Cardiac septum (tissue), 1 donor: ENCODE data around the gene GARIN5A. TPM values are rescaled to one million over a fixed set of nuclear protein-coding genes. Genes with fewer than 3 reads are reported as not detected.

Experiments
- DNase-seq: peaks from one replicate; pipeline ENCODE4 v3.0.0-alpha.2; 2020; ENCODE audit warnings: low spot score
- intact Hi-C: fragments of 100-400 bp; cut with DNase I; formaldehyde crosslinking; loops from one replicate; pipeline ENCODE4 v1.14.0; 2022
- total RNA-seq: library from RNA; stranded (reverse); fragmentation: NEBNext Ultra II Directional; extraction: Animal tissue kit (Norgen Biotek cat#: 25700); gene quantifications from one replicate; pipeline ENCODE4 v1.2.1, GENCODE V29; 2021
- donor health status: DM: no; HTN: no; CAD: no.

The GARIN5A gene
- total RNA-seq, 1 donor from 2014 or later = 1.1 TPM

DNA sequence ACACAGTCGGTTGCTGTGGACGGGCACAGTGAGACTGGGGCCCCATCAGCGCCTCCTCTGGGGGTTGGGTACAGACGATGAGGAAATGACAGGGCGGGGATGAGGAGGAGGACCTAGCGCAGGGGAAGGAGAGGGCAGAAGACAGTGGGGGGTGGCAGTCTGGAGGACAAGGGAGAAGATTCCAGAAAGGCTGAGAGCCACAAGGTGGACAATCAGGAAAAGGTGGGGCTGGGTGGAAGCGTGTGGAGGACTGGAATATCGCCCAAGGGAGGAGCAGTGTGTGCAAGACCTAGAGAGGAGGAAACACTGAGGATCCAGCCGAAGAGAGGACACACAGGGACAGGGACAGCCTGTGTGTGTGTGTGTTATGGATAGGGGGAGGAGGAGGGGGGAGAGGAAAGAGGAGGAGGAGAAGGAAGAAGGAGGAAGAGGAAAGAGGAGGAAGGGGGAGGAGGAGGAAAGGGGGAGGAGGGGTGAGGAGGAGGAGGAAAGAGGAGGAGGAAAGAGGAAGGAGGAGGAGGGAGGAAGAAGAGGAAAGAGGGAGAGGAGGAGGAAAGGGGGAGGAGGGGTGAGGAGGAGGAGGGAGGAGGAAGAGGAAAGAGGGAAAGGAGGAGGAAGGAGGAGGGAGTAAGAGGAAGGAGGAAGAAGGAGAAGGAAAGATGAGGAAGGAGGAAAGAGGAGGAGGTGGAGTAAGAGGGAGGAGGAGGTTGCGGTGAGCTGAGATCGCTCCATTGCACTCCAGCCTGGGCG lies 15.8 kb upstream of the GARIN5A start:
- DNase-seq = no peak
- intact Hi-C loops = no loop called here

DNA sequence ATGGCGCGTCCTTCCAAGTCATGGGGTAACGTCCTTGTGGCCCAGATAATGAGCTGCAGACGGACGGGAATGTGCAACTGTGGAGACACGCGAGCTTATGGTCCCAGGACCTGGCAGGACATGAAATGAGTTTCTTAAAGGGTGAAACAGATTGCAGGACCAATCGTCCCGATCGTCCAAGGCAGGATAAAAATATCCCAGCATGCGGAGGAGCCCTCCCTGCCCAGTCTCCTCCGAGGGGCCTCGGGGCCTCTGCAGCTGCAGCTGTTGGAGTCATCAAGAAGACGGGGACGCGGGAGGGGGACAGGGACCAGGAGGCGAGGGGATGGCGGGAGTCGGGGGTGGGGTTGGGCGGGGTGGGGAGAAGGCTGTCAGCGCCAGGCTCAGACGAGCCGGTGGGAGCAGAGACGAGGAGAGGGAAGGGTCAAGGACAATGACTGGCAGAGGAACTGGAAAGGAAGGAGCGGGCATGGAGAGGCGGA lies 14.4 kb upstream of the GARIN5A start:
- no peak for DNase-seq
- intact Hi-C loops = no loop called here

DNA sequence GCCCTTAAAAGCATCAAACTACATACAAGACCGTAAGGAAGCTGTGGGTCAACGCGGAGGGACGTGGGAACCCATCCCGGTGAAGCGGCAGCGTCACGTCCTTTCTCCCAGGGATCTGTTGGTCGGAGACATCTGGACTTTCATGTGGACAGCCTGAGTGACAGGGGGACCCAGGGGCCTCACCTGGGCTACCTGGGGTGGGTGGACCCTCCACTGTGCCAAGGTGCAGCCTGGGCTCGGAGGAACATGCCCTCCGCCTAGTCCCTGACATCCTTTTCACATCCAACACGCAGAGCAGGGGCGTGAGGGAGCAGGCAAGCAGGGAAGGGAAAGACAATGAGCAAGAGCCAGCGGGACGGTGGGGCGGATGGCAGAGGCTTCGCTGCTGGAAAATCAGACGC lies 13.8 kb upstream of the GARIN5A start:
- intact Hi-C loops = no loop called here
- DNase-seq = no peak

DNA sequence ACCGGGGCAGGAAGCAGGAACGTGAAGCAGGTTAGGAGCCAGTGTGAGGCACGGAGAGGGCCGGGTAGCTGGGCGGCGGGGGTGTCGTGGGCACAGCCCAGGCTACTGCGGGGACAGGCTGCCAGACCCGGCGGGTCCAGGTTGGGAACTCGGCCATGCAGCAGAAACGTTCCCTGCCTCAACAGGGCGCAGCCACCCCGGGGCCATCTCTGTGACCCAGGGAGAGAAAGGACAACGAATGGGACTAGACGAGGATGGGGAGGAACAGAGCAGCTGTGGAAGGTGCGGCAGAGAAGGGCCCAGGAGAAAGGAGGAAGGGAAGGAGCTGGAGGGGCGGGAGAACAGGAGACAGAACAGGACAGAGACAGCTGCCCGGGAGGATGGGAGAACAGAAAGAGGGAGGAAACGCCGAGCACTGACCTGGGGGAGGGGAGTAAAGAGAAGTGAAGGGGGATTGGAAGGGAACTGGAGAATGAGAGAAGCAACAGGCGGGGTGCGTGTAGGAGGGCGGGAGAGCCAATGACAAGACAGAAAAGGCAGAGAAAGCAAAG lies 12.9 kb upstream of the GARIN5A start:
- intact Hi-C loops = no loop called here
- no peak for DNase-seq

DNA sequence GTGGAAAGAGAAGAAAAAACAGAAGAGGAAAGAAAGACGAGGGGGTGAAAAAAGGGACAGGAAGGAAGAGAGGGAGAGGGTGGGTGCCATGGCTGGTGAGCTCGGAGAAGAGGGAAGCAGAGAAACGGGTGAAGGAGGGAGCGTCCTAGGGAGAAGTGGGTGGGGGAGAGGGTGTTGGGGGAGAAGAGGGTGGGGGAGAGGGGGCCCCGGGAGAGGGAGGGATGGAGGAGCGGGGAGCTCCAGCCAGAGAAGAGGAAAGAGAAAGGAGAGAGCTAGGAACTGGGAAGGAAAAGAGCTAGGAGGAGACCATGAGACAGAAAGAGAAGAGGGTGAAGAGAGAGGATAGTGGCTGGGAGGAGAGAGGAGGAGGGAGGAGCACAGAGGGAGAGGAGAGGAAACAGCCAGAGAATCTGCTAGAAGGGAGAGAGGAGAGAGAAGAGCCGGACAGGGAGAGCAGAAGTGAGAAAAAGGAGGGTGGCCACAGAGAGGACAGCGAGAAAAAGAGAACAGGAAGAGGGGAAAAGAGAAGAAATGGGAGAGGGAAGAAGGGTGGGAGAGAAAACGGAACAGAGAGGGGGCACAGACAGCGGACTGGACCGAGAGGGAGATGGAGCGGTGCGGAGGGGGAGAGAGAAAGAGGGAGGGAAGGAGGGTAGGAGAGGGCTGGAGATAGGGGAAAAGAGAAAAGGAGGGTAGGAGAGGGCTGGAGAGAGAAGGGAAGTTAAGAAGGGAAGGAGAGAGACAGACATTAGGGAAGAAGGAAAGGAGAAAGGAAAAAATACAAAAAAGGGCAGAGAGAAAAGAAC lies 11.9 kb upstream of the GARIN5A start:
- intact Hi-C loops = no loop called here
- no peak for DNase-seq

DNA sequence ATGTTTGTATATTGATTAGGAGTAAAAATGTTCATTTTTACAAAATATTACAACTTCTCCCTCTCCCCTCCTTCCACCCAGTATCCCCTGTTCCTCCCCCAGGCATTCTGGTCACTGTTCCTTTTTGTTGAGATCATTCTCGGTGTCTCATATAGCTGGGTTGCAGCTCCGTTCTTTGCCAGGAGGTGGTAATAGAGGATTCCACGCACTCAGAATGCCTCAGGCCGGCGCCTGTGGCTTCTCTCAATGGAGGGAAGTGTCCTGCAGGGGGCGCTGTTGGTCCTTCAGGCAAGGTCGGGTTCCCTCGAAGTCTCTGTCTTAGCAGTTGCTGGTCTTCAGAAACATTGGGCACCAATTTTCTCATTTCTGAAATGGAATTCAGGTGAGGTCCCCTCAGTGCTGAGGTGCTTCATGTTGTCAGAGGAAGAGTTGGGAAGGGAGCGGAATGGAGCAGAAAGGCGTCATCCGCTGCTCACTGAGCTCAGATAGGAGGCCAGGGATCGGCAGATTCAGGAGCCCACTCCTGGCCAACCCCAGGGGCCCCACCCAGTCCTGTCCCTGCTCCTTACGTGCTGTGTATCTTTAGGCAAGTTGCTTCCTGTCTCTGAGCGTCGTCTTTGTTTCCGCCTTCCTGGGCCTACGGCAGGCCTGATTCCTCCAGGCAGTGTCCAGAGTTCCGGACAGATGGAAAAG lies 10.3 kb upstream of the GARIN5A start:
- DNase-seq = no peak
- intact Hi-C loops = no loop called here

DNA sequence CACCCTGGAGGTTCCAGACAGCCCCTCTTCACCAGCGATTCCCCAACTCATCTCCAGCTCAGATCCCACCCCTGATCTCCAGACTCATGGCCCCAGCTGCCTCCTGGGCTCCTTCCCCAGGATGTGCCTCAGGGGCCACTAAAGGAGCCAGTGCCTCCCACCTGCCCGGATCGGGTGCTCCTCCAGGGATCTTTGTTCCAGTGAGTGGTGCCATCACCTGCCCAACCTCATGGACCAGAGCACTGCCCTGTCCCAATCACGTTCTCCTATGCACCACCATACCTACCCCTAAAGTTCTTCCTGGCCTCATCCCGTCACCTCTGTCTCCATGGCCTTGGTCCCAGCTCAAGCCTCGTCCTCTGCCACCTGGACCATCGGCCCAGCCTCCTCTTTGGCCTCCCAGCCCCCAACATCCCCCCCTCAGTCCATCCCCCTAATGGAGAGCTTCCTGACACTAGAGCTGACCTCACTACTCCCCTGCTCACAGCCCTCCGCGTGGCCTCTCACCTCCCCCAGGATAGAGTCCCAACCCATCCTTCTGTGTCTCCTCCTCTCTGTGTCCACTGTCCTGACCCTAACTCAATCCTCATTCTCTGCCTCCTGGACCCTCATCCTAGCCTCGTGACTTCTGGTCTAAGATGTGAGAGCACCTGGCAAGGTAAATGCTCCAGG lies 8.8 kb upstream of the GARIN5A start:
- no peak for DNase-seq
- intact Hi-C loops = no loop called here

DNA sequence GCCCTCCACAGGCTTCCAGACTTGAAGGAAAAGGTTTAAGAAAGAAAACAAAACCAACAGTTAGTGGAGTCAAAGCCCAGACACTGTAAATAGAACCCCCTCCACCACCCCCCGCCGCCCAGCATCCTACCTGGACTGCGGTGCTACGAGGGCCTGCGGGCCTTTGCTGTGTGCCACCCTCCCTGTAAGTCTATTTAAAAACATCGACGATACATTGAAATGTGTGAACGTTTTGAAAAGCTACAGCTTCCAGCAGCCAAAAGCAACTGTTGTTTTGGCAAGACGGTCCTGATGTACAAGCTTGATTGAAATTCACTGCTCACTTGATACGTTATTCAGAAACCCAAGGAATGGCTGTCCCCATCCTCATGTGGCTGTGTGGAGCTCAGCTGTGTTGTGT lies 6.3 kb upstream of the GARIN5A start:
- intact Hi-C loops = no loop called here
- no peak for DNase-seq

DNA sequence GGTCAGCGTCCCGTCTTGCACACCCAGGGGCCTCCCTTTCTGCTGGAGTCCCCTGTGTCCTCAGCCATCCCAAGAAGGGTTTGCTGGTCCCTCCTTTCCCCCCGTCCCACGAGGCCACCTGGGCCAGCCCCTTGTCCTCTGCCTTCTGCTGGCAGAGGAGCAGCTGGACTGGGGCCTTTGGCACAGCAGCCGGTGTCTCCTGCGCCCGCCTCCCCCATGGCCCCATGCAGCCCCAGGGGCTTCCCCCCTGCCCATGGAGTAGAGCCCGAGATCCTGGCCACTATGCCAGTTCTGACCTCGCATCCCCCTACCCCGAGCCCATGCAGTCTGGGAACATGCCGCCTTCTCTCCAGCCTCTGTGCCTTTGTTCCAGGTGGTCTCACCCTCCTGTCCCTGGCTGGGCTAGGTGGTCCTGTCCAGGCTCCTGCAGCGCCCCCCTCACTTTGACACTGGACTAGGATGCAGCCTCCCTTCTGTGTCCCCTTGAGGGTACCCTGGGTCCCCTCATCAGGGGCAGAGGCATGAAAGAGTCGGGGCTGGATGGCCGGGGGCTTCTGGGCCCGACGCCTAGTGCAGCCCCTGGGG lies 5.7 kb upstream of the GARIN5A start:
- intact Hi-C loops = no loop called here
- no peak for DNase-seq

DNA sequence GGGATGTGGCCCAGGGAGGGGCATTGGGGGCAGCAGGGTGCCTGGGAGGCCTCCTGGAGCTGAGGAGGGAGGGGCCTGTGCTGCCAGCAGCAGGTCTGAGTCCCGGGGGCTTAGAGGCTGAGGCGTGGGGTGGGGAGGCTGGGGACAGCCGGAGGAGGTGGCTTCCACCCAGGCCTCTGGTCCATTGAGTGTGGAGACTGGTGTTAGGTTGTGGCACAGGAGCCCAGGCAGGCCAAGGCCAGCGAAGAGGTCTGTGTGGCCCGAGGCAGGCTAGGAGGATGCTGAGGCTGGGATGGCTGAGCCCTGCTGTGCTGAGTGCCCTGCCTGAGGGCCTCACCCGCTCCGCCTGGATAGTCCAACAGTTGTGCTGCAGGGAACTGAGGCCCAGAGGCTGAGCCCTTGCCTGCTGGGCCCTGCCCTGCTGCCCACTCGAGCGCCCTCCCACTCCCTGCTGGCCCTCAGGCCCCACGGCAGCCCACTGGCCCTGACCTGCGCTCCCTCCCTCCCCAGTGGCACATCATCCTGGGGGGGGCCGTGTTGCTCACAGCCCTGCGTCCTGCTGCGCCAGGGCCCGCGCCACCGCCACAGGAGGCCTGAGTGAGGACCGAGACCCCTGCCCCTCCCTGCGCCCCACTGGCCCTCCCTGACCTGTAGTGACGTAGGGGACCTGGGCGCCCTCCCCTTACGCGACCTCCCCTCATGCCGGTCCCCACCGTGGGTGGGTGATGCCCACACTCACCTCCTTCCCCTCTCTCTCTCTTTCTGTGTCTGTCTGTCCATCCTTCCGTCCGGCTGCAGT lies 4.9 kb upstream of the GARIN5A start:
- intact Hi-C loops = no loop called here
- no peak for DNase-seq

DNA sequence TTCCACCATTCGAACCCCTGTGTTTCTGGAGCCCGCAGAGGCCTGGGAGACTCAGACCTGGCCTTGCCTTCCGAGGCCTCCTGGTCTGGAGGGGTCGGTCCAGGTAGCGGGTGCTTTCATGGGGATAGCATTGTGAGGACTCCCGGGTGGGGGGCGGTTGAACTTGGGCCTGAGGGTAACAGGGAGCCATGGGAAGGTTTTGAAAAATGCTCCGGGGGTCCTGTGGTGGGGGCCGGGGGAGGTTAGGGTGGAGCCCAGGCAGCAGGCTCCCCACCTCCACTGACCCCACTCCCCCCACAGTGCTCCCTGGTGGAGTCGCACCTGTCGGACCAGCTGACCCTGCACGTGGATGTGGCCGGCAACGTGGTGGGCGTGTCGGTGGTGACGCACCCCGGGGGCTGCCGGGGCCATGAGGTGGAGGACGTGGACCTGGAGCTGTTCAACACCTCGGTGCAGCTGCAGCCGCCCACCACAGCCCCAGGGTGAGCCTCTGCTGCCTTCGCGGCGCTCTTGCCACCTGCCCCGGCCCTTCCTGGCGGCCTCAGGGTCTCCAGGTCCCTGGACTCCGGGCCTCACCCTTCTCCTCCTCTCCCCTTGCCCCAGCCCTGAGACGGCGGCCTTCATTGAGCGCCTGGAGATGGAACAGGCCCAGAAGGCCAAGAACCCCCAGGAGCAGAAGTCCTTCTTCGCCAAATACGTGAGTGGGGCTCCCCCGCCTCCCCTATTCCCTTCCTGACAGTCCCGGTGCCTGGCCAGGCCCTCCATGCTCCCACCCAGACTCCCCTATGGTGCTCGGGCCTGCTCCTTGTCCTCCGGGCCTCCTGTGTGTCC lies 3.8 kb upstream of the GARIN5A start:
- intact Hi-C loops = no loop called here
- no peak for DNase-seq

DNA sequence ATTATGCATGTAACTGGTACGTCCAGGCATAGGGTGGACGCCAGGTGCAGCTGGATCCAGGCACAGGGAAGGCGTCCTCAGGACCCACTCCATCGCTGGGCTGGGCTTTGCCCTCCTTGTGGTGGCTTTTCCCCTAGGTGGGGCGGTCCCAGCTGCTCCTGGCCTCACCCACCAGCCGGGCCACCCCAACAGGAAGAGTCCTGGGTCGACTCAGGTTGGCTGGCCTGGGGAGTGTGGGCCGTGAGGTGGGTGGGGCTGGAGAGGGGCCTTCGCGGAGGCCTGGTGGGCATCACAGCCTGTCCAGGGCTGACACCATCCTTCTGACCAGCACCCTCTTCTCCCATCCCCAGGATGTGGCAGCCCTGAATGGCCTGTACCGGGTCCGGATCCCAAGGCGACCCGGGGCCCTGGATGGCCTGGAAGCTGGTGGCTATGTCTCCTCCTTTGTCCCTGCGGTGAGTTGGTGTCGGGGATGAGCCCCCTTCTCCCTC lies 3.2 kb upstream of the GARIN5A start:
- intact Hi-C loops = loop anchor here (5.0 kb wide), 1 partner anchor 103 kb away; the partner anchor contains the start of gene NR1H2
- DNase-seq = no peak

DNA sequence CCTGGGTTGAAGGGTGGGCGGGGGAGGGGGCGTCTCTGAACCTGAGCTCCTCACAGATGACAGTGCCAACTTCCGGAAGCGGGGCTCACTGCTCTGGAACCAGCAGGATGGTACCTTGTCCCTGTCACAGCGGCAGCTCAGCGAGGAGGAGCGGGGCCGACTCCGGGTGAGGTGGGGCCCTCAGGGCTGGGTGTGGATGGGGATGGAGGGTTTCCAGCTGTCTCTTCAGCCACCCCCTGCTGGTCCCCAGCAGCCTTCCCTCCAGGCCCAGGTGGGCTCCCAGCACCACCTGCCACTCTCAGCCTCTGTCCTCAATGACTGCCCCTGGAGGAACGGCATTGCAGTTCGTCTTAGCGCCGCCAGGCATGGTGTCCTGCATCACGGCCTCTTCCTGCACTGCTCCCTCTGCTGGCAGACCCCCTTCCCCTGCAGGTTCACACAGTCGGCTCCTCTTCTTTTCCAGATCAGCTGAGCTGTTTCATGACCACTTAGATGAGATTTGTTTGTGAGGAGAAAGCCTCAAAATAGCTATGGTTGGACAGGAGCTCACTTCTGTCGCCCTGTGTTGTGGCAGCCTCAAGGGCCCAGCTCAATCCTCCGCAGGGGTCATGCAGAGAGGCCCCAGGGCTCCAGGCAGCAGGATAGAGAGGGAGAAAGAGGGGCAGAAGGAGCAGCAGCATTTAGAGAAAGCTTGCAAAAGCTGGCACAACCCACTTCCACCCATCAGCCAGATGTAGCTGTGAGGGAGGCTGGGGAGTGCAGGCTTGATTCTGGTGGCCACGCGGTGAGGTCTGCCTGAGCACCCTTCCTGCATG lies 2.5 kb upstream of the GARIN5A start:
- DNase-seq = no peak
- intact Hi-C loops = loop anchor here (5.0 kb wide), 1 partner anchor 102 kb away; the partner anchor contains the start of gene NR1H2

DNA sequence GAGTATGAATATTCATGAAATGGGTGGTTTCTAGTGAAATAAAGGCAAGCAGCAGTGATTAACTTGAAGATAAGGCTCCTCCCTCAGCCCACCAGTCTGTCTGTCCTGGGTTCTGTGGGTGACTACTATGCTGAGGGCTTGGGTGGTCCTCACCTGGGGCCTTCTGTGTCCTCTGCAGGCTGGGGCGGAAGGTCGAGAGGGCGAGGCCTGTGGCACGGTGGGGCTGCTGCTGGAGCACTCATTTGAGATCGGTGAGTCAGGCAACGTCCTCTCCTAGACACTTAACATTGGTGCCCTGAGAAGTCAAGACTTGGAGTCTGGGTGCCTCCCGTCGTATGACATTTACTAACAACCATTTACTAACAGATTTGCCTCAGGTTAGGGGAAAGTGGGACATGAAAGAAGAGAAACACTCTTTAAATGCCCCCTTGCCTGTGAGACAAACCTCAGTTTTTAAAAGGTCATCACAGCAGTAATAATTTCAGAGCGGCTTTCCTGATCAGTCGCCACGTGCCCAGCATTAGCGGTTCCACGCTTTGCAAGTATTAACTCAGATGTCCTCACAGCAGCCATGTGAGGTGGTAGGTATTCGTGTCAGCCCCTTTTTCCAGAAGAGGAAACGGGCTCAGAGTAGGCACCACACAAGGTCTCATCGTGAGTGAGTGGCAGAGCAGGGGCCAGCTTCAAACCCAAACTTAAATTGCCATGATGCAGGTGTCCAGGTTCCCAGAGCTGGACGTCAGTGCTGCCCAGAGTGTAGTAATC lies 1.3 kb upstream of the GARIN5A start:
- DNase-seq = no peak
- intact Hi-C loops = loop anchor here (2.0 to 5.0 kb wide), 2 partner anchors 33 to 101 kb away; partner anchors contain the start of genes JOSD2 and NR1H2

DNA sequence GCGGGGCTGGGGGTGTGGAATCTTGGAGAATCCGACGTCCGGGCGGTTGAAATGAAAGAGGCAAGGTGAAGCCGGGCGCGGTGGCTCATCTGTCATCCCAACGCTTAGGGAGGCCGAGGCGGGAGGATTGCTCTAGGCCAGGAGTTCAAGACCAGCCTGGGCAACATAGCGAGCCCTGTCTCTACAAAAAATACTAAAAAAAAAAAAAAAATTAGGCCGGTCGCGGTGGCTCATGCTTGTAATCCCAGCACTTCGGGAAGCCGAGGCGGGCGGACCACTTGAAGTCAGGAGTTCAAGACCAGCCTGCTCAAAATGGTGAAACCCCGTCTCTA lies 225 bp upstream of the GARIN5A start:
- DNase-seq = no peak
- intact Hi-C loops = loop anchor here (2.0 to 5.0 kb wide), 2 partner anchors 34 to 100 kb away; partner anchors contain the start of genes JOSD2 and NR1H2
